Smooth muscle cell (in vitro differentiated cells): ENCODE data around the gene TIPRL. TPM values are rescaled to one million over a fixed set of nuclear protein-coding genes. Genes with fewer than 3 reads are reported as not detected.

ENCODE experiments used
- DNase-seq: peaks from one replicate; lab custom pipeline; 2025; ENCODE audit not compliant: unreplicated experiment; lab: John Stamatoyannopoulos, UW
- H2AFZ ChIP-seq: fragments of 200-600 bp; sonication (generic); 2 replicates; pipeline ENCODE4 v1.6.0; 2016; ENCODE audit warnings: antibody characterized with exemption, low read depth, mild to moderate bottlenecking
- H3F3A ChIP-seq: fragments of 200-600 bp; sonication (generic); 2 replicates; pipeline ENCODE4 v1.6.0; 2017; ENCODE audit warnings: antibody characterized with exemption, low read depth
- H3K27ac ChIP-seq: fragments of 200-600 bp; sonication (generic); 2 replicates; pipeline ENCODE4 v1.5.1; 2016; ENCODE audit warnings: low read depth, mild to moderate bottlenecking
- H3K27me3 ChIP-seq: fragments of 200-600 bp; sonication (generic); 2 replicates; pipeline ENCODE4 v1.6.1; 2016; ENCODE audit warnings: low read depth, mild to moderate bottlenecking
- H3K36me3 ChIP-seq: fragments of 200-600 bp; sonication (generic); 2 replicates; pipeline ENCODE4 v1.5.1; 2016; ENCODE audit warnings: low read depth
- H3K4me1 ChIP-seq: fragments of 200-600 bp; sonication (generic); 2 replicates; pipeline ENCODE4 v1.5.1; 2016; ENCODE audit warnings: low read depth
- H3K4me2 ChIP-seq: fragments of 200-600 bp; sonication (generic); 2 replicates; pipeline ENCODE4 v1.6.0; 2016; ENCODE audit warnings: mild to moderate bottlenecking
- H3K4me3 ChIP-seq: fragments of 200-600 bp; sonication (generic); 2 replicates; pipeline ENCODE4 v1.5.1; 2016; ENCODE audit warnings: mild to moderate bottlenecking
- H3K79me2 ChIP-seq: fragments of 200-600 bp; sonication (generic); 2 replicates; pipeline ENCODE4 v1.6.0; 2016; ENCODE audit warnings: low read depth, mild to moderate bottlenecking
- H3K9ac ChIP-seq: fragments of 200-600 bp; sonication (generic); 2 replicates; pipeline ENCODE4 v1.6.0; 2016; ENCODE audit warnings: low read depth
- H3K9me3 ChIP-seq: fragments of 200-600 bp; sonication (generic); replicated peaks from 2 replicates; pipeline ENCODE4 v1.5.1; 2016; ENCODE audit warnings: low read depth
- H4K20me1 ChIP-seq: fragments of 200-600 bp; sonication (generic); 2 replicates; pipeline ENCODE4 v1.6.0; 2016; ENCODE audit warnings: low read depth
- CTCF ChIP-seq: fragments of 200-600 bp; sonication (generic); IDR thresholded peaks from 2 replicates; pipeline ENCODE4 v1.5.1; 2017; ENCODE audit warnings: borderline replicate concordance, mild to moderate bottlenecking, antibody characterized with exemption; ENCODE audit not compliant: insufficient read depth, poor library complexity, severe bottlenecking
- WGBS: methylation state at CpG from one replicate; pipeline ENCODE4 v1.1.7; 2016; ENCODE audit warnings: low lambda C conversion rate; 5-methylcytosine and 5-hydroxymethylcytosine counted together
- polyA plus RNA-seq: library from polyadenylated mRNA; unstranded; fragments of >200 nt; fragmentation: Nextera tagmentation; extraction: Ambion mirVana; gene quantifications from 2 replicates; pipeline ENCODE4 v1.2.1, GENCODE V29; 2016
- total RNA-seq: library from RNA; depleted of rRNA; stranded (reverse); fragments of >200 nt; gene quantifications from 2 replicates; pipeline ENCODE4 v1.2.3, GENCODE V29; 2014

The TIPRL gene
- total and polyA plus RNA-seq, 2 experiments from 2014 or later: 33.4 to 38.9 TPM

- no peaks in the 10 kb centered on the region for H3K79me2 ChIP-seq
- no peaks in the 10 kb centered on the region for H4K20me1 ChIP-seq
- no peak overlapping the region for H3K9ac ChIP-seq
- no peak overlapping the region for H3K4me2 ChIP-seq
- H3F3A ChIP-seq: no peaks in the 10 kb centered on the region
- no peak overlapping the region for H3K4me3 ChIP-seq
- WGBS: 75% methylated on average over 3 of the region's 3 CpGs
- DNase-seq: no peak
- TF ChIP-seq CTCF: no peak
- no peaks in the 10 kb centered on the region for H3K27me3 ChIP-seq
- H3K4me1 ChIP-seq: no peaks in the 10 kb centered on the region
- no peaks in the 10 kb centered on the region for H3K36me3 ChIP-seq
- H3K9me3 ChIP-seq: no peaks in the 10 kb centered on the region
- H2AFZ ChIP-seq: no peak overlapping the region
- H3K27ac ChIP-seq: no peak overlapping the region
Observed at GRCh38 chr1:168210312-168210711, 31.6 kb downstream of the TIPRL start.

GRCh38 chr1:168213349-168213748, 34.6 kb downstream of the TIPRL start:
- H3K4me2 ChIP-seq: no peak overlapping the region
- no peak overlapping the region for H3K9ac ChIP-seq
- TF ChIP-seq CTCF: no peak
- H3K27ac ChIP-seq: no peak overlapping the region
- no peak overlapping the region for H3K4me3 ChIP-seq
- no peaks in the 10 kb centered on the region for H3K4me1 ChIP-seq
- DNase-seq: no peak
- no peaks in the 10 kb centered on the region for H3K27me3 ChIP-seq
- H3K36me3 ChIP-seq: no peaks in the 10 kb centered on the region
- no peaks in the 10 kb centered on the region for H3K9me3 ChIP-seq
- no peaks in the 10 kb centered on the region for H4K20me1 ChIP-seq
- 100% methylated on average over 2 of the region's 2 CpGs for WGBS
- no peaks in the 10 kb centered on the region for H3F3A ChIP-seq
- no peak overlapping the region for H2AFZ ChIP-seq
- H3K79me2 ChIP-seq: no peaks in the 10 kb centered on the region

GRCh38 chr1:168216171-168216570, 37.4 kb downstream of the TIPRL start:
- WGBS: 97% methylated on average over 4 of the region's 4 CpGs
- Histone ChIP-seq H3K27me3 (no peaks in the 10 kb centered on the region), H3K4me2 (no peak overlapping the region), H3K79me2 (no peaks in the 10 kb centered on the region), H3K4me3 (no peak overlapping the region), H3K36me3 (no peaks in the 10 kb centered on the region), H4K20me1 (no peaks in the 10 kb centered on the region), H3K4me1 (no peaks in the 10 kb centered on the region), H3K27ac (no peak overlapping the region), H3F3A (no peaks in the 10 kb centered on the region), H2AFZ (no peak overlapping the region), H3K9ac (no peak overlapping the region), H3K9me3 (no peaks in the 10 kb centered on the region)
- no peak for DNase-seq
- TF ChIP-seq CTCF: no peak

- no peak for TF ChIP-seq CTCF
- H3K36me3 ChIP-seq: no peaks in the 10 kb centered on the region
- WGBS: 91% methylated on average over 4 of the region's 4 CpGs
Observed at GRCh38 chr1:168217664-168218063, 38.9 kb downstream of the TIPRL start.

More at GRCh38 chr1:168217664-168218063, 38.9 kb downstream of the TIPRL start:
- Histone ChIP-seq H3K4me3 (no peak overlapping the region), H4K20me1 (no peaks in the 10 kb centered on the region), H3K27me3 (no peaks in the 10 kb centered on the region), H3K4me2 (no peak overlapping the region), H3K9ac (no peak overlapping the region), H2AFZ (no peak overlapping the region), H3K9me3 (no peaks in the 10 kb centered on the region), H3K79me2 (no peaks in the 10 kb centered on the region), H3F3A (no peaks in the 10 kb centered on the region), H3K4me1 (no peaks in the 10 kb centered on the region), H3K27ac (no peak overlapping the region)
- no peak for DNase-seq
